HG02943 (cell line): Measurements from ENCODE around the gene GARIN5A.

ENCODE experiments used
- ATAC-seq: cut with Tn5 transposase; IDR thresholded peaks from one replicate; pipeline ENCODE4 v1.9.1; 2021; ENCODE audit warnings: mild to moderate bottlenecking, low read depth, moderate library complexity; ENCODE audit not compliant: unreplicated experiment

The GARIN5A gene

GRCh38 chr19:50476224-50476906, at the start of gene GARIN5A, which contains the start of gene EMC10:
GARIN5A (minus strand) TSS chr19:50476848; CDS start chr19:50476388, 460 bp downstream.
EMC10 (plus strand) TSS chr19:50476507; CDS start chr19:50476545, 38 bp downstream.
- peak; percentile 81 for ATAC-seq

- no peak for ATAC-seq
These were observed 46.2 kb upstream of the GARIN5A start for GRCh38 chr19:50522881-50523280.

GRCh38 chr19:50520822-50521465, 44.3 kb upstream of the GARIN5A start:
- ATAC-seq: no peak

- ATAC-seq: no peak
These were observed 42.4 kb upstream of the GARIN5A start for GRCh38 chr19:50519006-50519575.

GRCh38 chr19:50518091-50519005, 41.7 kb upstream of the GARIN5A start:
- no peak for ATAC-seq

GRCh38 chr19:50517704-50518075, 41.0 kb upstream of the GARIN5A start:
- ATAC-seq: no peak

- ATAC-seq: no peak
These were observed 40.5 kb upstream of the GARIN5A start for GRCh38 chr19:50516964-50517703.

GRCh38 chr19:50516456-50516855, 39.8 kb upstream of the GARIN5A start:
- ATAC-seq: no peak

GRCh38 chr19:50515168-50515561, 38.5 kb upstream of the GARIN5A start:
- ATAC-seq: no peak

- ATAC-seq: no peak
These were observed 37.9 kb upstream of the GARIN5A start for GRCh38 chr19:50514346-50515167.

GRCh38 chr19:50513746-50514345, 37.2 kb upstream of the GARIN5A start, which contains the start of gene ASPDH:
ASPDH (minus strand) TSS chr19:50513913; CDS start chr19:50513823, 90 bp downstream.
- ATAC-seq: no peak

GRCh38 chr19:50512999-50513745, 36.5 kb upstream of the GARIN5A start:
- ATAC-seq: no peak

GRCh38 chr19:50512112-50512998, 35.7 kb upstream of the GARIN5A start:
- no peak for ATAC-seq

- peak; percentile 90 for ATAC-seq
These were observed 34.6 kb upstream of the GARIN5A start, which contains the start of gene JOSD2 for GRCh38 chr19:50511069-50511822. JOSD2 (minus strand) TSS chr19:50511191; CDS start chr19:50510431, 760 bp downstream.

- peak; percentile 21 for ATAC-seq
These were observed 34.0 kb upstream of the GARIN5A start for GRCh38 chr19:50510700-50511068.

GRCh38 chr19:50510121-50510670, 33.5 kb upstream of the GARIN5A start:
- no peak for ATAC-seq
